B cell (primary cell): ENCODE results near the gene RGL1. TPM values are rescaled to one million over a fixed set of nuclear protein-coding genes. Genes with fewer than 3 reads are reported as not detected.

Source experiments
- ATAC-seq: fragments of 200-7000 bp; cut with Tn5 transposase; one replicate; pipeline ENCODE4 v1.10.0; 2021; ENCODE audit warnings: low read depth, mild to moderate bottlenecking, moderate number of reproducible peaks, moderate library complexity
- CTCF ChIA-PET: fragments of 350-600 bp; sonication (Branson Sonifier 250); formaldehyde crosslinking; loops from one replicate; lab custom pipeline; 2021; ENCODE audit warnings: antibody characterized with exemption, inconsistent platforms; lab: Charles Lee
- POLR2A ChIA-PET: fragments of 350-600 bp; sonication (Branson Sonifier 250); formaldehyde crosslinking; loops from one replicate; lab custom pipeline; 2021; ENCODE audit warnings: antibody characterized with exemption; lab: Charles Lee
- DNase-seq: peaks from one replicate; pipeline ENCODE4 v3.0.0; 2013
- H2AFZ ChIP-seq: 2 replicates; pipeline ENCODE4 v1.6.1; 2012; ENCODE audit warnings: mild to moderate bottlenecking, low read depth, low read length; ENCODE audit not compliant: insufficient read depth, poor library complexity, severe bottlenecking
- H3K27ac ChIP-seq, 2 donors: 1 replicate in 1 of 2; 2 replicates in 1 of 2; pipeline ENCODE4 v1.5.1; 2012 to 2013; ENCODE audit warnings: low read length in 2 of 2, mild to moderate bottlenecking in 2 of 2, moderate library complexity in 1 of 2
- H3K27me3 ChIP-seq, 4 experiments: fragments of 200-600 bp in 1 of 4; sonication (generic) in 1 of 4; replicated peaks in 1 of 4; 1 replicate in 2 of 4; 2 replicates in 2 of 4; pipeline versions ENCODE4 v1.6.1 to v1.7.0; 2013 to 2016; ENCODE audit warnings: low read length in 3 of 4, mild to moderate bottlenecking in 2 of 4, mixed read lengths in 1 of 4, moderate library complexity in 1 of 4; ENCODE audit not compliant: insufficient read depth in 4 of 4, control insufficient read depth in 3 of 4; ENCODE audit errors: control extremely low read depth in 1 of 4
- H3K36me3 ChIP-seq, 2 experiments: replicated peaks in 1 of 2; 1 replicate in 1 of 2; 2 replicates in 1 of 2; pipeline versions ENCODE4 v1.6.1 to v1.7.1; 2013; ENCODE audit warnings: low read length in 1 of 2; ENCODE audit not compliant: insufficient read depth in 2 of 2, control insufficient read depth in 1 of 2; ENCODE audit errors: control extremely low read depth in 1 of 2, extremely low read depth in 1 of 2
- H3K4me1 ChIP-seq, 2 donors: fragments of 200-600 bp in 1 of 2; sonication (generic) in 1 of 2; 1 replicate in 1 of 2; 2 replicates in 1 of 2; pipeline versions ENCODE4 v1.5.1 to v1.6.1; 2013 to 2017; ENCODE audit warnings: low read length in 2 of 2; ENCODE audit not compliant: control insufficient read depth in 2 of 2, insufficient read depth in 2 of 2
- H3K4me2 ChIP-seq: replicated peaks from 2 replicates; pipeline ENCODE3; 2012; ENCODE audit warnings: mild to moderate bottlenecking, low read depth, low read length; ENCODE audit not compliant: poor library complexity, severe bottlenecking
- H3K4me3 ChIP-seq, 5 experiments: fragments of 200-600 bp in 1 of 5; sonication (generic) in 1 of 5; 1 replicate in 3 of 5; 2 replicates in 2 of 5; pipeline versions ENCODE4 v1.5.1 to v1.7.0; 2011 to 2016; ENCODE audit warnings: low read length in 4 of 5, mild to moderate bottlenecking in 4 of 5, low read depth in 2 of 5, control low read depth in 1 of 5, moderate library complexity in 1 of 5; ENCODE audit not compliant: insufficient read depth in 1 of 5; ENCODE audit errors: control extremely low read depth in 1 of 5, extremely low read depth in 1 of 5
- H3K79me2 ChIP-seq: fragments of 200-600 bp; sonication (generic); one replicate; pipeline ENCODE4 v1.6.0; 2016; ENCODE audit warnings: low read length; ENCODE audit not compliant: control insufficient read depth, insufficient read depth
- H3K9ac ChIP-seq: fragments of 200-600 bp; sonication (generic); 2 replicates; pipeline ENCODE4 v1.6.1; 2017; ENCODE audit warnings: mild to moderate bottlenecking, low read length, moderate library complexity
- H3K9me3 ChIP-seq, 3 donors: one replicate each; pipeline versions ENCODE4 v1.6.1 to v1.7.1; 2013; ENCODE audit warnings: low read length in 2 of 3; ENCODE audit not compliant: control insufficient read depth in 2 of 3, insufficient read depth in 1 of 3; ENCODE audit errors: control extremely low read depth in 1 of 3
- H4K20me1 ChIP-seq: 2 replicates; pipeline ENCODE4 v1.6.0; 2012; ENCODE audit warnings: mild to moderate bottlenecking, low read length; ENCODE audit not compliant: insufficient read depth, control insufficient read depth, poor library complexity, severe bottlenecking
- H3K27ac Mint-ChIP-seq: one replicate; pipeline ENCODE4 v1.8.0; 2021; ENCODE audit warnings: mixed read lengths
- H3K27me3 Mint-ChIP-seq: one replicate; pipeline ENCODE4 v1.8.0; 2021; ENCODE audit warnings: mixed read lengths
- H3K4me1 Mint-ChIP-seq: one replicate; pipeline ENCODE4 v1.8.0; 2021; ENCODE audit warnings: mixed read lengths
- H3K4me3 Mint-ChIP-seq: one replicate; pipeline ENCODE4 v1.8.0; 2021; ENCODE audit warnings: mixed read lengths
- H3K9me3 Mint-ChIP-seq: one replicate; pipeline ENCODE4 v1.8.0; 2022; ENCODE audit warnings: mixed read lengths; ENCODE audit not compliant: insufficient read depth
- EZH2 ChIP-seq: IDR thresholded peaks from 2 replicates; pipeline ENCODE4 v1.6.1; 2012; ENCODE audit warnings: borderline replicate concordance, low read depth, mild to moderate bottlenecking, moderate library complexity, low read length; ENCODE audit not compliant: insufficient read depth, poor library complexity, severe bottlenecking
- WGBS: methylation state at CpG from one replicate; pipeline ENCODE4 v1.1.5; 2013; ENCODE audit warnings: missing lambda C conversion rate; ENCODE audit not compliant: insufficient coverage; 5-methylcytosine and 5-hydroxymethylcytosine counted together
- intact Hi-C: fragments of 100-400 bp; cut with micrococcal nuclease; formaldehyde crosslinking; loops from one replicate; pipeline ENCODE4 v1.10.0; 2022
- polyA plus RNA-seq: library from polyadenylated mRNA; depleted of rRNA; stranded (reverse); fragments of >200 nt; gene quantifications from 2 replicates; pipeline ENCODE4 v1.2.3, GENCODE V29; 2012
- total RNA-seq, 2 donors: library from RNA; stranded (reverse); fragments of 120-200 nt in 1 of 2; gene quantifications; 1 replicate in 1 of 2; 2 replicates in 1 of 2; pipeline versions ENCODE4 v1.2.3 to v1.2.4, GENCODE V29; 2013 to 2022
- TF ChIP-seq, protein P1 (sequence below): fragments of 200-600 bp; IDR thresholded peaks from one replicate; pipeline ENCODE4 v1.8.0; 2022; ENCODE audit warnings: antibody characterized with exemption, mild to moderate bottlenecking

Gene RGL1
- total and polyA plus RNA-seq, 2 donors (not counting 1 experiment from before 2014, with no cell fraction given), result 0.09 to 1.1 TPM

DNA sequence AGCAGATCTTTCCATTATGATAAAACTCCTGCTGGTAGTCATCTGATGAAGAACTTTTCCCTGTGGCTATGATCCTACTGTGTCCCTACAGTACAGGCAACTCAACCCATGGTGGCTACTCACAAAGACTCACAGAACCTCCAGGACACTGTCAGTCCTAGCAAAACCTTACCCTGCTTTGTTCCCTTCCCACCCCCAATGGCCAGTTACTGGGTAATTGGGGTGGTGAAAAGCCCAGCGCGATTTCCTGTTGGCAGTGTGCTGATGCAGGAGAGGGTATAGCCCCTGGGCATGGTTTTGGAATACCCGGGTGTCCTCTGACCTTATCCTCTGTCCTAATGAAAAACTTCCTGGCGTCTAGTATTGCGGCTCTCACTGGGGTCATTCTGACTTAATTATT is 533 bp upstream of the RGL1 start:
- H3K36me3 ChIP-seq, result no peaks in the 10 kb centered on the region
- Mint-ChIP-seq H3K27me3 (peaks cover 37% of the 10 kb centered on the region), H3K9me3 (peaks cover 9% of the 10 kb centered on the region), H3K27ac (no peak overlapping the region), H3K4me1 (peaks cover 6% of the 10 kb centered on the region), H3K4me3 (no peak overlapping the region)
- no peak overlapping the region for H2AFZ ChIP-seq
- H3K9me3 ChIP-seq, result peaks cover 3 to 14% (median 4%) of the 10 kb centered on the region in 3 donors
- DNase-seq, result no peak
- ATAC-seq, result no peak
- no peaks in the 10 kb centered on the region for H3K79me2 ChIP-seq
- H3K27me3 ChIP-seq, result peaks cover 0 to 24% (median 5%) of the 10 kb centered on the region in 4 experiments
- H3K4me1 ChIP-seq, result peaks cover 6 to 10% of the 10 kb centered on the region in 2 donors
- no peak overlapping the region for H3K27ac ChIP-seq
- H3K9ac ChIP-seq, result no peak overlapping the region
- no peaks in the 10 kb centered on the region for H4K20me1 ChIP-seq
- CTCF ChIA-PET, result no interaction called here
- no peak overlapping the region for H3K4me2 ChIP-seq
- no peak overlapping the region for H3K4me3 ChIP-seq
- POLR2A ChIA-PET, result no interaction called here
- no peak for TF ChIP-seq EZH2
- TF ChIP-seq, protein P1, sequence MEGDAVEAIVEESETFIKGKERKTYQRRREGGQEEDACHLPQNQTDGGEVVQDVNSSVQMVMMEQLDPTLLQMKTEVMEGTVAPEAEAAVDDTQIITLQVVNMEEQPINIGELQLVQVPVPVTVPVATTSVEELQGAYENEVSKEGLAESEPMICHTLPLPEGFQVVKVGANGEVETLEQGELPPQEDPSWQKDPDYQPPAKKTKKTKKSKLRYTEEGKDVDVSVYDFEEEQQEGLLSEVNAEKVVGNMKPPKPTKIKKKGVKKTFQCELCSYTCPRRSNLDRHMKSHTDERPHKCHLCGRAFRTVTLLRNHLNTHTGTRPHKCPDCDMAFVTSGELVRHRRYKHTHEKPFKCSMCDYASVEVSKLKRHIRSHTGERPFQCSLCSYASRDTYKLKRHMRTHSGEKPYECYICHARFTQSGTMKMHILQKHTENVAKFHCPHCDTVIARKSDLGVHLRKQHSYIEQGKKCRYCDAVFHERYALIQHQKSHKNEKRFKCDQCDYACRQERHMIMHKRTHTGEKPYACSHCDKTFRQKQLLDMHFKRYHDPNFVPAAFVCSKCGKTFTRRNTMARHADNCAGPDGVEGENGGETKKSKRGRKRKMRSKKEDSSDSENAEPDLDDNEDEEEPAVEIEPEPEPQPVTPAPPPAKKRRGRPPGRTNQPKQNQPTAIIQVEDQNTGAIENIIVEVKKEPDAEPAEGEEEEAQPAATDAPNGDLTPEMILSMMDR, result no peak
- intact Hi-C loops, result no loop called here
- no CpG with 5 or more reads among the region's 5 CpGs for WGBS

DNA sequence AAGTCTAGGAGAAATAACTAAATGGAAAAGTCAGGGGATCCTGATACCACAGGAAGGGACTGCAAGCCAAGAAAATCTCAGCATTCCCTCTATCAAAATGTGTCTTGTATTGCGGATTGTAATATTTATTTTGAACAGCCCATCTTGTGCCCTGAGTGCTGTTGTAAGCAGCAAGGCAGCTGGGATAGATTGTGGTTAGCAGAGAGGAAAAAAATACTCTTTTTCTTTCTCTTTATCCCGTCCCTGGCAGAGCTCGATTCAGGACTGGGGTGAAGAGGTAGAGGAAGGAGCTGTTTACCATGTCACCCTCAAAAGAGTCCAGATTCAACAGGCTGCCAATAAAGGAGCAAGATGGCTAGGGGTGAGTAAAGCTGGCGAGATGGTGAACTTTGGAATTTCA is 1.2 kb downstream of the RGL1 start:
- Histone ChIP-seq H3K27me3 (peaks cover 0 to 24% (median 5%) of the 10 kb centered on the region in 4 experiments), H3K9ac (no peak overlapping the region), H3K27ac (no peak overlapping the region), H3K9me3 (peaks cover 3 to 9% (median 4%) of the 10 kb centered on the region in 3 donors), H3K4me1 (peaks cover 6 to 10% of the 10 kb centered on the region in 2 donors), H3K4me3 (no peak overlapping the region), H3K4me2 (no peak overlapping the region), H2AFZ (no peak overlapping the region), H4K20me1 (no peaks in the 10 kb centered on the region), H3K36me3 (no peaks in the 10 kb centered on the region), H3K79me2 (no peaks in the 10 kb centered on the region)
- CTCF ChIA-PET, result interaction anchor here (0.7 kb wide), 1 partner anchor 149 kb away, joined by 6 read pairs; no protein-coding TSS in a partner anchor
- TF ChIP-seq, protein P1, result no peak
- TF ChIP-seq EZH2, result no peak
- POLR2A ChIA-PET, result no interaction called here
- ATAC-seq (no peak), DNase-seq (no peak)
- Mint-ChIP-seq H3K4me1 (peaks cover 6% of the 10 kb centered on the region), H3K9me3 (peaks cover 5% of the 10 kb centered on the region), H3K27me3 (peaks cover 44% of the 10 kb centered on the region), H3K4me3 (no peak overlapping the region), H3K27ac (no peak overlapping the region)
- 0% methylated on average over 1 of the region's 4 CpGs for WGBS
- intact Hi-C loops, result no loop called here
